Panc1 (cell line): ENCODE data around the gene CXXC1.

Experiments
- CTCF ChIP-seq: fragments of 450-650 bp; IDR thresholded peaks from 2 replicates; pipeline ENCODE4 v1.5.1; 2017; ENCODE audit warnings: mild to moderate bottlenecking
- POLR2AphosphoS5 ChIP-seq: IDR thresholded peaks from 2 replicates; pipeline ENCODE4 v1.6.1; 2012; ENCODE audit warnings: mild to moderate bottlenecking, low read depth, low read length, moderate library complexity
- SIN3A ChIP-seq: IDR thresholded peaks from 2 replicates; pipeline ENCODE4 v1.6.1; 2012; ENCODE audit warnings: low read depth, mild to moderate bottlenecking, low read length, moderate library complexity, borderline replicate concordance; ENCODE audit not compliant: insufficient read depth
- TF ChIP-seq, protein P1 (sequence below), 2 experiments: IDR thresholded peaks; 2 replicates each; pipeline ENCODE4 v1.6.1; 2011 to 2012; ENCODE audit warnings: low read depth in 2 of 2, control low read depth in 1 of 2, low read length in 1 of 2, mild to moderate bottlenecking in 1 of 2, moderate library complexity in 1 of 2; ENCODE audit not compliant: insufficient read depth in 1 of 2

- no peak for TF ChIP-seq CTCF
- TF ChIP-seq SIN3A: no peak
- no peak for TF ChIP-seq POLR2AphosphoS5
- TF ChIP-seq, protein P1, sequence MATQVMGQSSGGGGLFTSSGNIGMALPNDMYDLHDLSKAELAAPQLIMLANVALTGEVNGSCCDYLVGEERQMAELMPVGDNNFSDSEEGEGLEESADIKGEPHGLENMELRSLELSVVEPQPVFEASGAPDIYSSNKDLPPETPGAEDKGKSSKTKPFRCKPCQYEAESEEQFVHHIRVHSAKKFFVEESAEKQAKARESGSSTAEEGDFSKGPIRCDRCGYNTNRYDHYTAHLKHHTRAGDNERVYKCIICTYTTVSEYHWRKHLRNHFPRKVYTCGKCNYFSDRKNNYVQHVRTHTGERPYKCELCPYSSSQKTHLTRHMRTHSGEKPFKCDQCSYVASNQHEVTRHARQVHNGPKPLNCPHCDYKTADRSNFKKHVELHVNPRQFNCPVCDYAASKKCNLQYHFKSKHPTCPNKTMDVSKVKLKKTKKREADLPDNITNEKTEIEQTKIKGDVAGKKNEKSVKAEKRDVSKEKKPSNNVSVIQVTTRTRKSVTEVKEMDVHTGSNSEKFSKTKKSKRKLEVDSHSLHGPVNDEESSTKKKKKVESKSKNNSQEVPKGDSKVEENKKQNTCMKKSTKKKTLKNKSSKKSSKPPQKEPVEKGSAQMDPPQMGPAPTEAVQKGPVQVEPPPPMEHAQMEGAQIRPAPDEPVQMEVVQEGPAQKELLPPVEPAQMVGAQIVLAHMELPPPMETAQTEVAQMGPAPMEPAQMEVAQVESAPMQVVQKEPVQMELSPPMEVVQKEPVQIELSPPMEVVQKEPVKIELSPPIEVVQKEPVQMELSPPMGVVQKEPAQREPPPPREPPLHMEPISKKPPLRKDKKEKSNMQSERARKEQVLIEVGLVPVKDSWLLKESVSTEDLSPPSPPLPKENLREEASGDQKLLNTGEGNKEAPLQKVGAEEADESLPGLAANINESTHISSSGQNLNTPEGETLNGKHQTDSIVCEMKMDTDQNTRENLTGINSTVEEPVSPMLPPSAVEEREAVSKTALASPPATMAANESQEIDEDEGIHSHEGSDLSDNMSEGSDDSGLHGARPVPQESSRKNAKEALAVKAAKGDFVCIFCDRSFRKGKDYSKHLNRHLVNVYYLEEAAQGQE (IDR thresholded peaks at IDR 0.05; ENCODE audit: insufficient read depth in 1 of 2, low read depth in 2 of 2, low read length in 1 of 2): no peak
These were observed 11.2 kb upstream of the CXXC1 start for GRCh38 chr18:50298443-50299284.
